ENCODE results near the gene CTR9. TPM values are rescaled to one million over a fixed set of nuclear protein-coding genes. Genes with fewer than 3 reads are reported as not detected.

CTR9 gene
- total and polyA plus RNA-seq, 2 of the 13 experiments (the other 11 are each of a cell fraction or from before 2014, with no cell fraction given), result 6.6 to 22.1 TPM

- no peak for FAIRE-seq
- DNase-seq (ENCODE audit: low spot score), result no peak
- no peak overlapping the region for H3K9ac ChIP-seq (ENCODE audit: insufficient read depth, low read depth, low read length)
- intact Hi-C loops (cut with micrococcal nuclease; ENCODE audit: unreplicated experiment), result no loop called here
- in situ Hi-C loops (cut with HindIII; ENCODE audit: extremely low pct_ligation_motif_present, low pct_unique_long_range_greater_than_20kb), result no loop called here
- no peak overlapping the region for H3K4me3 ChIP-seq (replicated peaks in 1 of 3; ENCODE audit: insufficient read depth in 1 of 3, low read depth in 2 of 3, low read length in 3 of 3)
- ChIA-PET POLR2A (no interaction called here), CTCF (ENCODE audit: low intra/inter-chr PET ratio, low total read pairs) (no interaction called here)
- H3K79me2 ChIP-seq (ENCODE audit: insufficient read depth, low read length), result no peaks in the 10 kb centered on the region
- H2AFZ ChIP-seq (ENCODE audit: low read length), result no peak overlapping the region
- 53% methylated on average over 5 of the region's 20 CpGs for WGBS (ENCODE audit: low lambda C conversion rate)
- BruUV-seq (replicated peaks), result no TSS peak
- no peaks in the 10 kb centered on the region for H3K36me3 ChIP-seq (replicated peaks in 1 of 2; ENCODE audit: control insufficient read depth in 1 of 2, insufficient read depth in 2 of 2, low read length in 2 of 2)
- no peaks in the 10 kb centered on the region for H4K20me1 ChIP-seq (ENCODE audit: insufficient read depth, low read length)
- no peak overlapping the region for H3K27ac ChIP-seq (ENCODE audit: extremely low read length, insufficient read depth, low read length)
- ATAC-seq, result no peak
- TF ChIP-seq TBX2 (CRISPR knock-in tag; IDR thresholded peaks at IDR 0.05; ENCODE audit: borderline replicate concordance), result no peak
- no peak overlapping the region for H3K4me2 ChIP-seq (ENCODE audit: low read depth, low read length)
- no peaks in the 10 kb centered on the region for H3K4me1 ChIP-seq (ENCODE audit: insufficient read depth, low read length)
- peaks cover 6 to 31% of the 10 kb centered on the region in 2 experiments; a peak in 4 of 5 replicates for H3K27me3 ChIP-seq (ENCODE audit: control insufficient read depth in 1 of 2, insufficient read depth in 2 of 2, low read length in 2 of 2)
- H3K9me3 ChIP-seq (ENCODE audit: low read length), result no peaks in the 10 kb centered on the region
These were observed 22.1 kb upstream of the CTR9 start for GRCh38 chr11:10728789-10729472.

GRCh38 chr11:10730151-10730550 lies 20.9 kb upstream of the CTR9 start:
- TF ChIP-seq USF2 (IDR thresholded peaks at IDR 0.05; ENCODE audit: low read depth, low read length), result no peak
- no peak for TF ChIP-seq USF2 (CRISPR knock-in tag; IDR thresholded peaks at IDR 0.05; ENCODE audit: borderline replicate concordance)
- no peak for TF ChIP-seq THYN1 (CRISPR knock-in tag; IDR thresholded peaks at IDR 0.05; ENCODE audit: borderline replicate concordance, low read depth)
- Histone ChIP-seq H4K20me1 (ENCODE audit: insufficient read depth, low read length) (no peaks in the 10 kb centered on the region), H3K36me3 (replicated peaks in 1 of 2; ENCODE audit: control insufficient read depth in 1 of 2, insufficient read depth in 2 of 2, low read length in 2 of 2) (no peaks in the 10 kb centered on the region), H3K27ac (ENCODE audit: extremely low read length, insufficient read depth, low read length) (no peak overlapping the region), H2AFZ (ENCODE audit: low read length) (no peak overlapping the region), H3K9ac (ENCODE audit: insufficient read depth, low read depth, low read length) (no peak overlapping the region), H3K79me2 (ENCODE audit: insufficient read depth, low read length) (no peaks in the 10 kb centered on the region), H3K4me1 (ENCODE audit: insufficient read depth, low read length) (peaks cover under 1% of the 10 kb centered on the region; the same call in 1 of the 2 replicates), H3K27me3 (ENCODE audit: control insufficient read depth in 1 of 2, insufficient read depth in 2 of 2, low read length in 2 of 2) (peaks cover 5 to 31% of the 10 kb centered on the region in 2 experiments; a peak in 4 of 5 replicates), H3K4me2 (ENCODE audit: low read depth, low read length) (no peak overlapping the region), H3K9me3 (ENCODE audit: low read length) (no peaks in the 10 kb centered on the region), H3K4me3 (replicated peaks in 1 of 3; ENCODE audit: insufficient read depth in 1 of 3, low read depth in 2 of 3, low read length in 3 of 3) (no peak overlapping the region)
- in situ Hi-C loops (cut with HindIII; ENCODE audit: extremely low pct_ligation_motif_present, low pct_unique_long_range_greater_than_20kb) (no loop called here), intact Hi-C loops (cut with micrococcal nuclease; ENCODE audit: unreplicated experiment) (loop anchor here (10.0 kb wide), 1 partner anchor 75 kb away; no protein-coding TSS in a partner anchor)
- no peak for ATAC-seq
- ChIA-PET POLR2A (no interaction called here), CTCF (ENCODE audit: low intra/inter-chr PET ratio, low total read pairs) (no interaction called here)
- BruUV-seq (replicated peaks), result no TSS peak
- no peak for FAIRE-seq
- DNase-seq (ENCODE audit: low spot score), result no peak
- 12% methylated on average over 3 of the region's 3 CpGs for WGBS (ENCODE audit: low lambda C conversion rate)

All from HepG2 (cell line).